HUES48 (cell line): ENCODE results near the gene TSPAN14.

Experiments
- H3K27ac ChIP-seq: one replicate; pipeline ENCODE4 v1.7.0; 2013; ENCODE audit warnings: low read depth, low read length, inconsistent platforms
- H3K27me3 ChIP-seq: 2 replicates; pipeline ENCODE4 v1.6.1; 2013; ENCODE audit warnings: mild to moderate bottlenecking, low read length; ENCODE audit not compliant: control insufficient read depth, insufficient read depth
- H3K36me3 ChIP-seq: 2 replicates; pipeline ENCODE4 v1.6.1; 2013; ENCODE audit warnings: low read length; ENCODE audit not compliant: control insufficient read depth, insufficient read depth
- H3K4me1 ChIP-seq: 2 replicates; pipeline ENCODE4 v1.6.1; 2013; ENCODE audit warnings: mild to moderate bottlenecking, low read length; ENCODE audit not compliant: control insufficient read depth, insufficient read depth
- H3K4me3 ChIP-seq: 2 replicates; pipeline ENCODE4 v1.5.1; 2013; ENCODE audit warnings: mild to moderate bottlenecking, low read depth, low read length
- H3K9ac ChIP-seq: 2 replicates; pipeline ENCODE4 v1.6.1; 2013; ENCODE audit warnings: mild to moderate bottlenecking, low read depth, low read length, moderate library complexity
- H3K9me3 ChIP-seq: 2 replicates; pipeline ENCODE4 v1.6.1; 2013; ENCODE audit warnings: low read length; ENCODE audit not compliant: control insufficient read depth, insufficient read depth

The TSPAN14 gene

DNA sequence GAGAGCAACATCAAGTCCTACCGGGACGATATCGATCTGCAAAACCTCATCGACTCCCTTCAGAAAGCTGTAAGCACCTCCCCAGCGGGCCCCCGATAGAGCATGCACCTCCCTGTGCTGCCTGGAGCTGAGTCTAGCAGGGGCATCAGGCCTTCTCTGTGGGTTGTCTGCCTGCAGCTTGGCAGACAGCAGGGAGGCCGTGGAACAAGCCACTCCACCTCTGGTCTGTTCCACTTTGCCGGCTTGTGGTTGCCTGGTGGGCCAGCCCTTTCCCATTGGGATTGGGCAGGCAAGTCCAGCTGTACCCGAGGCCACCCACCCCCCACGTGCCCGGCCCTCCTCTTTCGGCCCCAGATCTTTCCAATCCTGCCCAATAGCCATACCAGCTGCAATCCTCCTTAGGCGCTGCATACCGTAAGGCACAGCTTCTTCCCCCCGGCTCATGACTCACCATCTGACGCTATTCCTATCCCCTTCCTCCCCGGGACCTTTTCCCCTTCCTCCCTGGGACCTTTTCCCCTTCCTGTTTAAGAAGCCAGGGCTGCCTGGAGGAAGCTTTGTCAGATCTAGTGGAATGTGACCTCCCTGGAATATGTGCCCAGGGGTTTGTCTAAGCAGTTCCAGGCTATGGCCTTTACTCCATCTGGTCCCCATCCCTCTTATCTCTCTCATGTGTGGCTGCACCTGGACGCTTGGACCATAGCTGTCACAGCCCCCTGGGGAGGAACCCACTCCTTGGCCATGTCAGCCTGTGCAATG is 55.5 kb downstream of the TSPAN14 start:
- Histone ChIP-seq H3K27me3 (no peaks in the 10 kb centered on the region), H3K27ac (no peak overlapping the region), H3K9me3 (no peaks in the 10 kb centered on the region), H3K4me3 (no peak overlapping the region), H3K9ac (no peak overlapping the region), H3K4me1 (peaks cover 2% of the 10 kb centered on the region; the same call in 1 of the 2 replicates), H3K36me3 (peaks cover 46% of the 10 kb centered on the region)

DNA sequence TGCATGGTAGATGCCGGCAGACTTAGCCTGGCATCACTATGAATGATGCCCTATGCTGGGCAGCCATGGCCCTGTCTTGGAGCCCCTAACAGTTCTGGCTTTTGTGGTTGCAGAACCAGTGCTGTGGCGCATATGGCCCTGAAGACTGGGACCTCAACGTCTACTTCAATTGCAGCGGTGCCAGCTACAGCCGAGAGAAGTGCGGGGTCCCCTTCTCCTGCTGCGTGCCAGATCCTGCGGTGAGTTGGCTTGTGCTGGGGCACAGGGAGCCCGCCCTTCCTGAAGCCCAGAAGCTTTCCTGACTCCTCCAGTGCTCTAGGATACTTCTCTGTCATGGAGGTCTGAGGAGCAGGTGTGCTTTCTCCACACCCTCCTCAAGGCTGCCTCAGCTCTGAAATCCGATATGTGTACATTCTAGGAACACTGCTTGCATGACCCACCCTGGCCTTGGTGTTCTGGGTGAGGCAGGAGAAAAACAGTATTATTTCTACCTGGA is 58.0 kb downstream of the TSPAN14 start:
- Histone ChIP-seq H3K36me3 (peaks cover 69% of the 10 kb centered on the region), H3K4me3 (no peak overlapping the region), H3K27ac (no peak overlapping the region), H3K27me3 (no peaks in the 10 kb centered on the region), H3K4me1 (no peaks in the 10 kb centered on the region), H3K9ac (no peak overlapping the region), H3K9me3 (no peaks in the 10 kb centered on the region)

DNA sequence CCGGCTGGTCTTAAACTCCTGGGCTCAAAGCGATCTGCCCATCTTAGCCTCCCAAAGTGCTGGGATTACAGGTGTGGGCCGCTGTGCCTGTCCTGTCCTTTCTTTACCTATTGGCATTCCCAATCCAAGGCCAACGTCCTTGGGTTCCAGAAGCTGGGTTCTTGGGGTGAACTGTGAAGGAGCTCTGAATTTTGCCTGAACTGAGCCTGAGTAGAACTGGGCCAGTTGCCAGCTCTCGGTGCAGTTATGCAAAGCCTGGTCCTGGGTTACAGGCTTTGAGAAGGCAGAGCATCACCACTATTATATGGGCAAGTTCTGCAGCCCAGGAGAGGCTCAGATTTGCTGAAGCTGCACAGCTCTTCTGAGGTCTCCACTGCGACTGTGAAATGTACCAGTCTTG is 59.0 kb downstream of the TSPAN14 start:
- Histone ChIP-seq H3K36me3 (peaks cover 75% of the 10 kb centered on the region), H3K4me3 (no peak overlapping the region), H3K4me1 (no peaks in the 10 kb centered on the region), H3K9me3 (no peaks in the 10 kb centered on the region), H3K9ac (no peak overlapping the region), H3K27me3 (no peaks in the 10 kb centered on the region), H3K27ac (no peak overlapping the region)

DNA sequence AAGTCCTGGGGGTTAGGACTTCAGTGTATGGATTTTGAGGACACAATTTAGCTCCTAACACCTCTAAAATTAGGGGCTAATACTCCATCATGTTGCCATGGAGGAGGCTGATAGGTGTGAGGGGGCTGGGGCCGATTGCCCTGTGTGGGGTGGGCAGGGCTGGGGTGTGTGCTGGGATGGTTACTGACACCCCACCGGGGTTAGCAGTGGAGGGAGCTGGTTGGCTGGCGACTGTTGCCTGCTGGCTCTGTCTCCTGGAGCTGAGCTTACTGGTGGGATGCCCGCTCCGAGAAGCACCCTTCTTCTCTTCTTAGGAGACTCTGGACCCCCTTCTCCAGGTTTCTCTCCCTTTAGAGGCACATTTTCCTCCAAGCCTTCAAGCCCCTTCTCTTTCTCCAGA is 61.4 kb downstream of the TSPAN14 start:
- Histone ChIP-seq H3K9ac (no peak overlapping the region), H3K4me3 (no peak overlapping the region), H3K36me3 (peaks cover 83% of the 10 kb centered on the region), H3K4me1 (no peaks in the 10 kb centered on the region), H3K27me3 (no peaks in the 10 kb centered on the region), H3K9me3 (no peaks in the 10 kb centered on the region), H3K27ac (no peak overlapping the region)

GRCh38 chr10:80515941-80516340 is 61.8 kb downstream of the TSPAN14 start:
- no peaks in the 10 kb centered on the region for H3K27me3 ChIP-seq
- no peak overlapping the region for H3K4me3 ChIP-seq
- H3K9me3 ChIP-seq, result no peaks in the 10 kb centered on the region
- H3K9ac ChIP-seq, result no peak overlapping the region
- H3K27ac ChIP-seq, result no peak overlapping the region
- H3K36me3 ChIP-seq, result peaks cover 83% of the 10 kb centered on the region
- H3K4me1 ChIP-seq, result no peaks in the 10 kb centered on the region

GRCh38 chr10:80516506-80517075 is 62.5 kb downstream of the TSPAN14 start:
- Histone ChIP-seq H3K4me1 (no peaks in the 10 kb centered on the region), H3K27ac (no peak overlapping the region), H3K36me3 (peaks cover 83% of the 10 kb centered on the region), H3K4me3 (no peak overlapping the region), H3K9ac (no peak overlapping the region), H3K27me3 (no peaks in the 10 kb centered on the region), H3K9me3 (no peaks in the 10 kb centered on the region)

DNA sequence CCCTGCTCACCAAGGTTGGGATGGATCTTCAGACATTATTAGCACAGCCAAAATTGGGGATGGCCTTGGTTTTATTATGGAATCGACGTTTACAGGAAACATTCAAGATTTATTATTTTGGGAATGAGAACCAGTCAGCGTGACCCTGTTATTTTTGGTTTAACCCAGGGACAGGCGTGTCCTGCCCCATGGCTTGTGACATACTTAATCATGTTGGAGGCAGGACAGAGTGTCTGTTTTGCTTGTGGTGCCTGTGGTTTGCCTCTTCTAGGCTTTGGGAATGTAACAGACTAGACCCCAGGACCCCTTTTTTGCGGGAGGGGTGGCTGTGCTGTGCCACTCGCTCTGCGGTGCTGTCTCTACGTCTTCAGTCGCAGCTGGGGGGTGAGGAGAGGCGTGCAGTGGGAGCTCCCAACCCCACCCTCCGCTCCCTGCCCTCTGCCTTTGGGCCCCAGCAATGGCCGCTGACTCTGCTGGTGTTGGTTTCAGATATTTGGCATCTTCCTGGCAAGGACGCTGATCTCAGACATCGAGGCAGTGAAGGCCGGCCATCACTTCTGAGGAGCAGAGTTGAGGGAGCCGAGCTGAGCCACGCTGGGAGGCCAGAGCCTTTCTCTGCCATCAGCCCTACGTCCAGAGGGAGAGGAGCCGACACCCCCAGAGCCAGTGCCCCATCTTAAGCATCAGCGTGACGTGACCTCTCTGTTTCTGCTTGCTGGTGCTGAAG is 63.5 kb downstream of the TSPAN14 start:
- Histone ChIP-seq H3K9me3 (no peaks in the 10 kb centered on the region), H3K9ac (no peak overlapping the region), H3K27me3 (no peaks in the 10 kb centered on the region), H3K27ac (no peak overlapping the region), H3K4me3 (no peak overlapping the region), H3K36me3 (peaks cover 74% of the 10 kb centered on the region), H3K4me1 (no peaks in the 10 kb centered on the region)

DNA sequence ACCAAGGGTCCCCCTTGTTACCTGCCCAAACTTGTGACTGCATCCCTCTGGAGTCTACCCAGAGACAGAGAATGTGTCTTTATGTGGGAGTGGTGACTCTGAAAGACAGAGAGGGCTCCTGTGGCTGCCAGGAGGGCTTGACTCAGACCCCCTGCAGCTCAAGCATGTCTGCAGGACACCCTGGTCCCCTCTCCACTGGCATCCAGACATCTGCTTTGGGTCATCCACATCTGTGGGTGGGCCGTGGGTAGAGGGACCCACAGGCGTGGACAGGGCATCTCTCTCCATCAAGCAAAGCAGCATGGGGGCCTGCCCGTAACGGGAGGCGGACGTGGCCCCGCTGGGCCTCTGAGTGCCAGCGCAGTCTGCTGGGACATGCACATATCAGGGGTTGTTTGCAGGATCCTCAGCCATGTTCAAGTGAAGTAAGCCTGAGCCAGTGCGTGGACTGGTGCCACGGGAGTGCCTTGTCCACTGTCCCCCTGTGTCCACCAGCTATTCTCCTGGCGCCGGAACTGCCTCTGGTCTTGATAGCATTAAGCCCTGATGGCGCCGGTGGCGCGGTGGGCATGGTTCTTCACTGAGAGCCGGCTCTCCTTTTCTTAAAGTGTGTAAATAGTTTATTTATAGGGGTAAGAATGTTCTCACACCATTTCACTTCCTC is 64.2 kb downstream of the TSPAN14 start:
- Histone ChIP-seq H3K27ac (no peak overlapping the region), H3K9ac (no peak overlapping the region), H3K4me3 (no peak overlapping the region), H3K27me3 (no peaks in the 10 kb centered on the region), H3K36me3 (peaks cover 67% of the 10 kb centered on the region), H3K4me1 (no peaks in the 10 kb centered on the region), H3K9me3 (no peaks in the 10 kb centered on the region)

- H3K4me1 ChIP-seq, result no peaks in the 10 kb centered on the region
- no peak overlapping the region for H3K27ac ChIP-seq
These were observed 64.8 kb downstream of the TSPAN14 start for GRCh38 chr10:80518807-80519360.

GRCh38 chr10:80519936-80520650 is 66.0 kb downstream of the TSPAN14 start:
- no peaks in the 10 kb centered on the region for H3K27me3 ChIP-seq
- H3K9ac ChIP-seq, result no peak overlapping the region
- H3K4me3 ChIP-seq, result no peak overlapping the region
- no peaks in the 10 kb centered on the region for H3K9me3 ChIP-seq
- H3K36me3 ChIP-seq, result peaks cover 49% of the 10 kb centered on the region
- no peak overlapping the region for H3K27ac ChIP-seq
- no peaks in the 10 kb centered on the region for H3K4me1 ChIP-seq

More at GRCh38 chr10:80518807-80519360, 64.8 kb downstream of the TSPAN14 start:
- Histone ChIP-seq H3K36me3 (peaks cover 61% of the 10 kb centered on the region), H3K4me3 (no peak overlapping the region), H3K9me3 (no peaks in the 10 kb centered on the region), H3K9ac (no peak overlapping the region), H3K27me3 (no peaks in the 10 kb centered on the region)
